Measurements from ENCODE around the gene CDKL1. TPM values are rescaled to one million over a fixed set of nuclear protein-coding genes. Genes with fewer than 3 reads are reported as not detected.
"Not testable (repeated sequence)": the region's sequence is repeated elsewhere in the genome, so short reads cannot be mapped to it uniquely, and the experiment has no call there.

The CDKL1 gene
- polyA plus RNA-seq, 1 donor (not counting 4 experiments of a cell fraction or from before 2014, with no cell fraction given), result 4.7 TPM

DNA sequence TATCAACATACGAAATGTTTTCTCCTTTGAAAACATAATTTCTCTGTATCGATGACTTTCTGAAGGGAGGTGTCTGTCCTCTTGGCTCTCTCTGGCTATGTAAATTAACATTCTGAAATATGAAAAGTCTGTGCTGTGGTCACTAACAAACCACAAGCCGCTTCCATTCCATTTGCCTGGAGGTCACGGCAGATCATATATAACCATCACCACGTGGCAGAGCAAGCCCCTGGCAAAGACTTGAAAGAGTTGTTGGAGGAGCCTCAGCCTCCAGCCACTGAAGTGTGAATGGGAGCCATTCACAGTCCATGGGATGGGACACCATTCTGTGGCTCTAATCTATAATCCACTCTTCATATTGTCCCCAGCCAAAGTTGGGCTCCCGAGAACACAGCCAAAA lies 39.6 kb downstream of the CDKL1 start:
- dilution Hi-C loops (cut with MboI; ENCODE audit: extremely low pct_ligation_motif_present, low sequenced_read_pairs), result no loop called here
- no peaks in the 10 kb centered on the region for H4K20me1 ChIP-seq (ENCODE audit: control insufficient read depth, extremely low read depth, insufficient read depth, low read length)
- TF ChIP-seq, protein P1, sequence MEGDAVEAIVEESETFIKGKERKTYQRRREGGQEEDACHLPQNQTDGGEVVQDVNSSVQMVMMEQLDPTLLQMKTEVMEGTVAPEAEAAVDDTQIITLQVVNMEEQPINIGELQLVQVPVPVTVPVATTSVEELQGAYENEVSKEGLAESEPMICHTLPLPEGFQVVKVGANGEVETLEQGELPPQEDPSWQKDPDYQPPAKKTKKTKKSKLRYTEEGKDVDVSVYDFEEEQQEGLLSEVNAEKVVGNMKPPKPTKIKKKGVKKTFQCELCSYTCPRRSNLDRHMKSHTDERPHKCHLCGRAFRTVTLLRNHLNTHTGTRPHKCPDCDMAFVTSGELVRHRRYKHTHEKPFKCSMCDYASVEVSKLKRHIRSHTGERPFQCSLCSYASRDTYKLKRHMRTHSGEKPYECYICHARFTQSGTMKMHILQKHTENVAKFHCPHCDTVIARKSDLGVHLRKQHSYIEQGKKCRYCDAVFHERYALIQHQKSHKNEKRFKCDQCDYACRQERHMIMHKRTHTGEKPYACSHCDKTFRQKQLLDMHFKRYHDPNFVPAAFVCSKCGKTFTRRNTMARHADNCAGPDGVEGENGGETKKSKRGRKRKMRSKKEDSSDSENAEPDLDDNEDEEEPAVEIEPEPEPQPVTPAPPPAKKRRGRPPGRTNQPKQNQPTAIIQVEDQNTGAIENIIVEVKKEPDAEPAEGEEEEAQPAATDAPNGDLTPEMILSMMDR (optimal IDR thresholded peaks at IDR 0.05 in 1 of 3, IDR thresholded peaks at IDR 0.05 in 1 of 3, conservative IDR thresholded peaks at IDR 0.05 in 1 of 3; ENCODE audit: extremely low read depth in 1 of 3, insufficient read depth in 2 of 3, low read length in 3 of 3), result no peak
- no peak for TF ChIP-seq EZH2 (IDR thresholded peaks at IDR 0.05; ENCODE audit: low read length)
- no peak for DNase-seq (ENCODE audit: low read depth, low spot score)
- no peak overlapping the region for H3K4me3 ChIP-seq (ENCODE audit: control insufficient read depth in 2 of 3, extremely low read depth in 1 of 3, insufficient read depth in 2 of 3, low read depth in 1 of 3, low read length in 3 of 3)
- no peaks in the 10 kb centered on the region for H3K79me2 ChIP-seq (ENCODE audit: control insufficient read depth, insufficient read depth, low read length)
- H3K9me3 ChIP-seq (ENCODE audit: control insufficient read depth, low read depth, low read length), result no peaks in the 10 kb centered on the region
- H2AFZ ChIP-seq (ENCODE audit: control insufficient read depth, low read length), result no peak overlapping the region
- no peak overlapping the region for H3K9ac ChIP-seq (ENCODE audit: control insufficient read depth, extremely low read depth, insufficient read depth, low read length)
- no peak overlapping the region for H3K27ac ChIP-seq (ENCODE audit: control insufficient read depth, insufficient read depth, low read length)
- no peak for FAIRE-seq
- no peaks in the 10 kb centered on the region for H3K36me3 ChIP-seq (ENCODE audit: control insufficient read depth in 2 of 2, extremely low read depth in 1 of 2, insufficient read depth in 2 of 2, low read length in 2 of 2)
- no peaks in the 10 kb centered on the region for H3K9me1 ChIP-seq (ENCODE audit: control insufficient read depth, extremely low read depth, insufficient read depth, low read length)
- H3K4me2 ChIP-seq (ENCODE audit: control insufficient read depth, extremely low read depth, insufficient read depth, low read depth, low read length), result no peak overlapping the region
- H3K27me3 ChIP-seq (ENCODE audit: control insufficient read depth, extremely low read depth, insufficient read depth, low read length), result no peaks in the 10 kb centered on the region
- peaks cover 12% of the 10 kb centered on the region for H3K4me1 ChIP-seq (ENCODE audit: control insufficient read depth, extremely low read depth, insufficient read depth, low read length)

DNA sequence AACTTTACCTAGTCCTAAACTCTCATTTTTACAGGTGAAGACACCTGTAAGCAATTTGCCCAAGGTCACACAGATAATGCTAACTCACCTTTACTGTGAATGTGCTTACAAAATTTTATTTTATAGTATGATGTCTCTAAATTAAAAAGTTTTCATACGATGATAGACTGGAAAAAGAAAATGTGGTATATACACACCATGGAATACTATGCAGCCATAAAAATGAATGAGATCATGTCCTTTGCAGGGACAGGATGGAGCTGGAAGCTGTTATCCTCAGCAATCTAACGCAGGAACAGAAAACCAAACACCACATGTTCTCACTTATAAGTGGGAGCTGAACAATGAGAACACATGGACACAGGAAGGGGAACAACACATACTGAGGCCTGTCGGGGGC lies 40.4 kb downstream of the CDKL1 start:
- H2AFZ ChIP-seq (ENCODE audit: control insufficient read depth, low read length); H3K27me3 ChIP-seq (ENCODE audit: control insufficient read depth, extremely low read depth, insufficient read depth, low read length); H3K27ac ChIP-seq (ENCODE audit: control insufficient read depth, insufficient read depth, low read length); H3K4me3 ChIP-seq (ENCODE audit: control insufficient read depth in 2 of 3, extremely low read depth in 1 of 3, insufficient read depth in 2 of 3, low read depth in 1 of 3, low read length in 3 of 3); H3K9me3 ChIP-seq (ENCODE audit: control insufficient read depth, low read depth, low read length); H3K9ac ChIP-seq (ENCODE audit: control insufficient read depth, extremely low read depth, insufficient read depth, low read length); H4K20me1 ChIP-seq (ENCODE audit: control insufficient read depth, extremely low read depth, insufficient read depth, low read length); FAIRE-seq; H3K4me2 ChIP-seq (ENCODE audit: control insufficient read depth, extremely low read depth, insufficient read depth, low read depth, low read length); H3K4me1 ChIP-seq (ENCODE audit: control insufficient read depth, extremely low read depth, insufficient read depth, low read length); H3K36me3 ChIP-seq (ENCODE audit: control insufficient read depth in 2 of 2, extremely low read depth in 1 of 2, insufficient read depth in 2 of 2, low read length in 2 of 2); H3K79me2 ChIP-seq (ENCODE audit: control insufficient read depth, insufficient read depth, low read length); dilution Hi-C loops (cut with MboI; ENCODE audit: extremely low pct_ligation_motif_present, low sequenced_read_pairs); DNase-seq (ENCODE audit: low read depth, low spot score); H3K9me1 ChIP-seq (ENCODE audit: control insufficient read depth, extremely low read depth, insufficient read depth, low read length): not testable (repeated sequence)

DNA sequence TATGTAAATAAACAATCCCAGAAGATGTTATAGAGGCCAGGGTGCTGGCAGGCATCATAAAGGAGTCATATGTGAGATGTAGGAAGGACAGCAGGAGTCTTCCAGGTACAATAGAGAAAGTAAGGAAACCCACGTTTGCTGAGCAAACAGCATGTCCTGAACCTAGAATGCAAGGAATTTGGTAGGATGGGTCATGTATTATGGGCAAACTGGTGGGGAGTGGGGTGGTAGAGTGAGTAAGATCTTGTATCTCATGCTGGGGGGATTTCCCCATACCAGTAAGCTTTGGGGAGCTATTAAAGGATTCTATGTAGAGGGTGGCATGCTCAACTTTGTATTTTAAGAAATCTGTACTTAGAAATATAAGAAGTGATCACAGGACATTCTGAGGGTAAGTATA lies 41.0 kb downstream of the CDKL1 start:
- Histone ChIP-seq H3K4me2 (ENCODE audit: control insufficient read depth, extremely low read depth, insufficient read depth, low read depth, low read length) (no peak overlapping the region), H3K9ac (ENCODE audit: control insufficient read depth, extremely low read depth, insufficient read depth, low read length) (no peak overlapping the region), H3K36me3 (ENCODE audit: control insufficient read depth in 2 of 2, extremely low read depth in 1 of 2, insufficient read depth in 2 of 2, low read length in 2 of 2) (no peaks in the 10 kb centered on the region), H3K27ac (ENCODE audit: control insufficient read depth, insufficient read depth, low read length) (no peak overlapping the region), H2AFZ (ENCODE audit: control insufficient read depth, low read length) (no peak overlapping the region), H3K4me1 (ENCODE audit: control insufficient read depth, extremely low read depth, insufficient read depth, low read length) (peaks cover 4% of the 10 kb centered on the region), H3K4me3 (ENCODE audit: control insufficient read depth in 2 of 3, extremely low read depth in 1 of 3, insufficient read depth in 2 of 3, low read depth in 1 of 3, low read length in 3 of 3) (no peak overlapping the region), H3K27me3 (ENCODE audit: control insufficient read depth, extremely low read depth, insufficient read depth, low read length) (no peaks in the 10 kb centered on the region), H3K9me1 (ENCODE audit: control insufficient read depth, extremely low read depth, insufficient read depth, low read length) (no peaks in the 10 kb centered on the region), H4K20me1 (ENCODE audit: control insufficient read depth, extremely low read depth, insufficient read depth, low read length) (no peaks in the 10 kb centered on the region), H3K79me2 (ENCODE audit: control insufficient read depth, insufficient read depth, low read length) (no peaks in the 10 kb centered on the region), H3K9me3 (ENCODE audit: control insufficient read depth, low read depth, low read length) (no peaks in the 10 kb centered on the region)
- DNase-seq (ENCODE audit: low read depth, low spot score), result no peak
- TF ChIP-seq, protein P1 (optimal IDR thresholded peaks at IDR 0.05 in 1 of 3, IDR thresholded peaks at IDR 0.05 in 1 of 3, conservative IDR thresholded peaks at IDR 0.05 in 1 of 3; ENCODE audit: extremely low read depth in 1 of 3, insufficient read depth in 2 of 3, low read length in 3 of 3), result no peak
- TF ChIP-seq EZH2 (IDR thresholded peaks at IDR 0.05; ENCODE audit: low read length), result no peak
- dilution Hi-C loops (cut with MboI; ENCODE audit: extremely low pct_ligation_motif_present, low sequenced_read_pairs), result no loop called here
- FAIRE-seq, result no peak

Data from keratinocyte (primary cell).